CD4-positive, alpha-beta T cell treated with Interferon alpha-2 for 1 hour (primary cell): ENCODE measurements around the gene PLPPR5.

Source experiments
- DNase-seq, 2 donors: peaks; one replicate each; pipeline ENCODE4 v3.0.0-alpha.2; 2020 to 2022

PLPPR5 gene

GRCh38 chr1:98967122-98967521, 37.5 kb downstream of the PLPPR5 start:
- no peak for DNase-seq

DNA sequence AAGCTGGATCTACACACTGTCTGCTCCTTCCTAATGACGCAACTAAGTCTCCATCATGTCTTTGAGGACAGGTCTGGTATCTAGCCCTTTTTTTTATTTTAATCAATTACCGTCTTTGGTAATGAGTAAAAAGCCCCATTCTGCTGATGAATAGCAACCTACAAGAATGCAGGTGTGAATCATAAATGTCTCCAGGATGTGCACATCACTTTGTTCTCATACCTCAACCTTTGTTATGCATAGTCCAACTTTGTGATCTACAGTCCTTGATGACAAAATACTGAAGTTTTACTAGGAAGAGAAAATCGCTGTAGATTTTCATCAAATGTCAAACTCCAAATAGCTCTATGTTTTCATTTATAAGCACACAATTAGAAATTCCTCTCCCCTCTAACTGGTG, 39.3 kb downstream of the PLPPR5 start:
- DNase-seq: no peak

GRCh38 chr1:98964198-98964597, 40.5 kb downstream of the PLPPR5 start:
- no peak for DNase-seq

DNA sequence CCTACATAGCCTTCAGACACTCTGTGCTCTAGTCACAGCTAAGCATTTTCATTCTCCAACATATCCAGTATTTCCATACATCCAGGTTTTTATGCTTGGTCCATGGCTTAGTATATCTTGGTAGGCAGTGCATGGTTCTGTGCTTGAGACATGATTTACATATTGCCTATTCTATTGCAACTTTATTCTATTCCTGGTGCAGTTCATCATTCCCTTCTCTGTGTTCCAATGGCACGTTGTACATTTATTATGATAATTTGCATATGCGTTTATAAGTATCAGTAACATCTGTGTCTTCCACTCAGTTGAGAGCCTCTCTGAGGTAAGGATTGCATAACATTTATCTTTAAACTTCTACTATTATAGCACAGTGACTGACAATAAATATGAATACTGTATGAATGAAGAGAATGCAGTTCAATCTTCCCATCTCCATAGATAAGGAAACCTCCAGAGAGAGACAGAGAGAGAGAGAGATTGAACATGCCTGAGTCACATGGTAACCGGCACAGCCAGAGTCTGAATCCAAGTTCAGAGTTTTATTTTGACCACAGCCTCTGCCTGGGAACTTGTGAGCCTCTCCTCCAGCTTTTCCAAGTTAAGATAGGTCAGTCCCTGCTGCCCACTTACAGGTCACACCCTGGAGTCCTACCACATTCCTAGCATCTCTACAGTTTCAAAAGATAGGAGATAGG, 41.5 kb downstream of the PLPPR5 start:
- DNase-seq: no peak

GRCh38 chr1:98962156-98962555, 42.5 kb downstream of the PLPPR5 start:
- no peak for DNase-seq

DNA sequence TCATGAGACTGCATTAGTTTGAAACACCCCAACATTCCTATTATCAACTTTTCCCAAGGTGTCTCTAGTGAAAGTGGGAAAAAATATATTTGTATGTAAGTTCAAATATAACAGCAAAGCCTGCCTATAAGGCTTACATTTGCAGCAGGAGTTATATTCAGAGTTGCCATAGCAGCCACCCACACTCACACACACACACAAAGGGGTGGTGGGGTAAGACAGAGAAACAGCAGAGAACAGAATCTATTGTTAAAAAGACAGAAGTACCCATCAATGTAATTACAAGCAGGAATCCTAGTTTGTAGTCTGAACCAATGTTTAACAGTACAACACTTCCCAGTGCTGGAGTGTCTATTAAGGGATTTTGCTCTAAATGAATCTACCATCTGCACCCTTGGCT, 55.0 kb downstream of the PLPPR5 start:
- DNase-seq: no peak

- no peak for DNase-seq
Measured at GRCh38 chr1:98949166-98949565, 55.5 kb downstream of the PLPPR5 start.

DNA sequence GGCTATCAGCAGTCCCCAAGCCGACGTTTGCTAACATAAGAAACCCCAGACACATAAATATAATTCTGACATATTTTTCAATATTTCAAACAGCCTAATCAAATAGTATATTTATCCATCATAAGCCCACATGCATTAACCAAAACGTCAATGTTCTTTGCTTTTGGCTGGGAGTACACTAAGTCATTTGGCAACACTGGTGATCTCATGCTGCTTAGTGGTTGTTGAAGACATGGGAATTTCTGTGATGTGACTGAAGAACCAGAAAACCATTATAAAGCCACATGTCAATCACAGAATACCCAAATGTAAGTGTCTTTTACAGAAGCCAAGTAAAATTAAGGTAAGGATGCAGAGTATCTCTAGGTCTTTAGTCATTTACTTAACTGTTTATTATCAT, 57.6 kb downstream of the PLPPR5 start:
- DNase-seq: no peak

DNA sequence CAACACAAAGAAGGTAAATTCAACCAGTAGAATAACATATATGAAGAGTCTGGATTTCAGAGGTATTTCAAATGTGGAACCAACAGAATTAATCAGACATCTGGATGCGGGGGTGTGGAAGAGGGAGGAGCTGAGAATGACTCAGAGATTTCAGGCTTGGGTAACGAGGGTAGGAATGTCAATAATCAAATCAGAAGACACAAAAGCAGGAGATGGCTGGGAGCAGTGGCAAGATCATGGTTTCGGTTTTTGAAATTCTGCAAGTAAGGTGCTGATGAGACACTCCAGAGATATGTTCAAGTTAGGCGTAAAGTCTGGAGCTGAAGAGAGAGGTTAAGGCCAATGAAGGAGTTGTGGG, 64.0 kb downstream of the PLPPR5 start:
- DNase-seq: no peak

- DNase-seq: peak in 1 of 2 donors; percentile 5
Measured at GRCh38 chr1:98940069-98940721, 64.5 kb downstream of the PLPPR5 start.

GRCh38 chr1:98939471-98939870, 65.2 kb downstream of the PLPPR5 start:
- no peak for DNase-seq

DNA sequence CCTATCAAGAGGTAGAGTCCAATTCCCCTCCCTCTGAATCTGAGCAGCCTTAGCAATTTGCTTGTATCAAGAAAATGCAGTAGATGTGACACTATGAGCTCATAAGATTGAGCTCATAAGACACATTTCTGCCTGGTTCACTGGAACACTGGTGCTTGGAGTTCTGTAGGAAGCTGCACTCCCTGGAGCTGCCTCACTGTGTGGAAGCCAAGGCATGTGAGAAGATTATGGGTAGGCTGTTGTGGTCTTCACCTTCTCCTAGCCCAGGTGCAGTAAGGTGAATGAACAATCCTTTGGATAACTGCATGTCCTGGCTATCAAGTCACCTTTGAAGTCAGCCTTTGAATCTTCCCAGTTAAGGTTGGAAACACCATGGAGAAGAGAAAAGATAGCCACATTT, 67.3 kb downstream of the PLPPR5 start:
- no peak for DNase-seq

DNA sequence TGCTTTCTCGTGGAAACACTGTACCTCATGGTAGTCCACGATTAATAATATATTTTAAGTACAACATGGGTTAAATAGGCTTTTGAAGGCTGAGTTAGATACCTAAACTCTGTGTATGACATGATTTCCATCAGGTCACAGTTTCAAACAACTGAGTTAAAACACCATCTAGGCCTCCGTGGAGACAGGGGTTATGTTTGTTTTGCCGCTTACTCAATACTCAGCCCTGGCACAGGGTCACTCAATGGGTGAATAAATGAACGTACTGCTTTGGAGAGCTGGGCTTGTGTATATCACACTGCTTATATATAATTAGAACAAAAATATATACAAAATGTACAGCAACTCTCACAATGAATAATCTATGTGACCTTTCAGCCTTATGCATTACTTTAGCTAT, 72.5 kb downstream of the PLPPR5 start:
- DNase-seq: no peak

GRCh38 chr1:98931128-98931835, 73.4 kb downstream of the PLPPR5 start:
- no peak for DNase-seq

DNA sequence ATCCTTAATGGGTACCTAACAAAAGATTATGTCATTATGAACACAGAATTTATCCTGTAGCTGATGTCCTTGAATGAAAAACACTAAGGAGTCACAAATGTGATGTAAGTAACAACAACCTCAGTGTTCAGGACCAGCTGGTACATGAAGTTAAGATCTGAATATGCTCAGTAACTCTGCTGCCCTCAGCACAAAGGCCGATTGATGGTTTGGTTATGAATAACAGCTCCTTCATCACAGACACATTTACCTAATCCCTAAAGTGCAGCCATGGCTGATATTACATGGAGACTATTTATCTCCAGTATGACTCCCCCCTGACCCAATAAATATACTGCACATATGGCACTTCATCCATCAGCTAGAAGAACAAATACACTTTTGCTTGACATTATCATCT, 75.2 kb downstream of the PLPPR5 start:
- DNase-seq: no peak

DNA sequence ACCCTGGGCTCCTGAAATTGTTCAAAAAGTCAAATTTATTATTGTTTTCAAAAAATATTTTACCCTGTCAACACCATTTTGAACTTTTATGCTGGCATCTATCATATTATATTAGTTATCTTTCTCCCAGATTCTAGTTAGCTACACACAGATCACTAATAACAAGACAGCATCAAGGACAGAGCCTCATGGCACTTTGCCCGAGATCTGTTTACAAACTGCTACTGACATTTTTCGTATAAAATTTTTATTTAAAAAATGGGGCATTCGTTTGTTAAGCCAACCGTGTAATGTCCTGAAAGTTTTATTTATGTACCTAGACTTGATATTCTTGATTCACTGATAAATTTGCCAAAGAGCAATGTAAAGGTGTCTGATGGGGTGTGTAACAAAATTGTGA, 78.1 kb downstream of the PLPPR5 start:
- no peak for DNase-seq

- DNase-seq: no peak
Measured at GRCh38 chr1:98924977-98925376, 79.7 kb downstream of the PLPPR5 start.

DNA sequence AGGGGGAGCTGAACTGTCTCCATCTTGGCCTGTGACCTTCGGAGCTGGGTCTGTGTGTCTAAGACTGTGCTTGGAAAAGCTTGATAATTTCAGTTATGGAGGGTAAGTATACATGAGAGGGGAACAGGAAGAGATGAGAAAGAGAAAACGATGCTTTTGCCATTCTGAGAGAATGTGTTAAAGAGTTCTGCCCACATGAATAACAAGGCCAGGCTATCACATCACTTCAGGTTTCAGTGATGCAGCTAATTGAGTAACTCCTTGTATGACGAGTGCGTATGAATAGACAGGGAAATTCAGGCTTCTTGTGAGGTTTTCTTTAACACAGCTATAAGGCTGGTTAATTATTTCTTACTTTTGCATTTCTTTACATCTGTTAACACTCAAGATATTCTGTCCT, 81.0 kb downstream of the PLPPR5 start:
- no peak for DNase-seq

DNA sequence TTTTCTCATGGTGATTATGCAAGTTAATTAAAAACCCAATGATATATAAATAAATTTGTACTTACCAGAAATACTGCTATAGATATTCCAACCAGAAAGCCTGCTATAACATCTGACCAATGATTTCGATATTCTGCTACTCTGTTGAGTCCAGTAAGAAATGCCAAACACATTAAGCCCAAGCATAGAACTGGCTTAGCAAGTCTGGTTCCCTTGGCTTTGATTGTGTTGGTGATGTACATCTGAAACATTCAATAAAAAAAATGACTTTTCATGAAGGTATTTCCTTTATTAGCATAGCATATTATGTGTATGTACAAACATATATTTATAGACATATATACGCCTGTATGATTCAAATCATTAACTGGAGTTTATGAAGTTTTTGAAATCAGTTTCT, 82.8 kb downstream of the PLPPR5 start:
- no peak for DNase-seq

DNA sequence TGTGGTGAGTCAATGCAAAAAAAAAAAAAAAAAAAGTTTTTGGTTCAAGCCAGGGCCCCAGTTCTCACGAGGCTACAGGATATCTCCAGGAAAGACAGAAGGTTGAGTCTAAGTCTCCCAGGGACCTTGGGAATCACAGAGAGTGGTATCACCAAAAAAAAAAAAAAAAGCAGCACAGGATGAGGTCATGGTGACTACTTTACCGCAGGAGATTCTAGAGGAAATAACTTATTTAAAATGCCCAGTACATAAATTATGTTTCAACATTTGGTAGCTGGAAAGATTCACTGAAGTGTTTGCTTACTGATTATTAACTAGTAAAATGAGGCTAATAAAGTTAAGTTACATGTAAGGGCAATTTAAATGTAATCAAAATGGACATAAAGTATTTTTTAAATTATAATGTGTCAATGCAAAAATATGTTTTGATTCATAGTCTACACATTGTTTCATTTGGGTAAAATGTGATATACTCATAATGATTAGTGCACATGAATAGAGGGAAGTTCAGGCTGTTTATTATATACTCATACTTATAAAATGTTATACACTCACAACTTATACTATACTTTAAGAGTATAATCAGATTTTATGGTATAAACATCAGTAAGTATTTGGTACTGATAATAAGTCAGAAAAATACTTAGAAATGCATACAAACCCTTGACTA, 84.1 kb downstream of the PLPPR5 start:
- DNase-seq: no peak

- no peak for DNase-seq
Measured at GRCh38 chr1:98919652-98920051, 85.0 kb downstream of the PLPPR5 start.

DNA sequence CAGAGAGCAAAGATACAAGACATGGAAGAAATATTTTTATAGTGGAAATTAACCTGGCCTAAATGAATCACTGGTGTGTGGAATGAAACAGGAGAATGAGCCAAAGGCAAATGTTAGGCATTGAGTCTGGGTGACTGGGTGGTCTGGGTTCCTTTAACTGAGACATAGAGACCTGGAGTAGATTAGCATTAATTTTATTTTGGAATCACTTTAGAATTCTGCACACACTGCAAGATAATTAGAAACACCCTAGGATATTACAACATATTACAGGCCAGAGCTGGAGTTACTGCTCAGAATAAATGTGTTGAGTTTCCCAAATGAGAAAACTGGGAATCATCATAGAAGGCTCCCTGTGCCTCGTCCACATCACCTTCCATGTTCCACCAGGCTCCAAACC, 85.5 kb downstream of the PLPPR5 start:
- DNase-seq: no peak

DNA sequence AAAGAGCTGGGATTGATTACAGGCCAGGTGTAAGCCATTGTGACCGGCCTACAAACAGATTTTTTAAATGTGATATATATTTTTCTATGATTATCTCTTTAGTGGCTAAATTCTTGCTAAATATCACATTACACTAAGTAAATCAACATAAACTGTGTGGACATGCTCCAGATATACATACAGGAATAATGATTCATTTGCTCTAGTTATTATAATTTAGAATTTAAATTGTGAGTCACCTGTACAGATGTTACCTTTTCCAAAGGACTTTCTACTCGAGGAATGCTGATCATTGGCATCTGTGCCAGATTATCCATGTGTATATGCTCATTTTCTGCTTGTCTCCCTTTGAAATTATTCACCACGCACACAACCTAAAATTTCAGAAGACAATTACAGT, 90.1 kb downstream of the PLPPR5 start:
- no peak for DNase-seq

DNA sequence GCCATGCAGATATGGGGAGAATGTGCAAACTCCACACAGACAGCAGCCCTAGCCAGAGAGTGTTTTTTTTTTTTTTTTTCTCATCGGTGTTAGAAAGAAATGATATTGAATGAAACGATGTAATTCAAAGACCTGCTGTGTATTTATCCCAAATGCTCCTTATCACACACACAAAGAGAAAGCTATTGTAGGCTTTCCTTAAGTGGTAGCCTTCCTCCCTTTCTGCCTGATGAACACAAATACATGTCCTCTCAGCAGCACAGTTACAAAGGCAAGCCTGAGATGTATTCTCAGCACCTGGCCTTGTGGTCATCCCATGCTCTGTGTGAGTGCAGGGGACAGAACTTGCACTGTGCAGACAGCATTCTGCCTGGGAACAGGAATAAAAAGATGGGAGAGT, 93.8 kb downstream of the PLPPR5 start:
- no peak for DNase-seq
